Hematopoietic multipotent progenitor cell treated with erythropoietin and hydrocortisone succinate and interleukin-3 and kit ligand, for 6 days (in vitro differentiated cells): ENCODE results near the gene SEPTIN1.
"Not testable (repeated sequence)": the region's sequence is repeated elsewhere in the genome, so short reads cannot be mapped to it uniquely, and the experiment has no call there.

Experiments
- DNase-seq: peaks from one replicate; pipeline ENCODE4 v3.0.0-alpha.2; 2015

Gene SEPTIN1

GRCh38 chr16:30337964-30338357 lies 44.4 kb downstream of the SEPTIN1 start:
- not testable (repeated sequence) for DNase-seq

- peak; percentile 47 for DNase-seq
These were observed 46.5 kb downstream of the SEPTIN1 start for GRCh38 chr16:30335598-30336474.

GRCh38 chr16:30335028-30335597 lies 47.2 kb downstream of the SEPTIN1 start:
- peak; percentile 82 for DNase-seq

- peak; percentile 86 for DNase-seq
These were observed 47.8 kb downstream of the SEPTIN1 start for GRCh38 chr16:30334473-30334989.
